Panc1 (cell line): ENCODE measurements around the gene SNORC. TPM values are rescaled to one million over a fixed set of nuclear protein-coding genes. Genes with fewer than 3 reads are reported as not detected.

ENCODE experiments used
- ATAC-seq: fragments of 200-7000 bp; cut with Tn5 transposase; 2 replicates; pipeline ENCODE4 v1.9.1; 2020; ENCODE audit warnings: mild to moderate bottlenecking, moderate library complexity
- BruUV-seq: library from RNA; stranded (reverse); fragments of 400-500 nt; replicated peaks from 2 replicates; lab custom pipeline; 2021; lab: Mats Ljungman, UMichigan
- CTCF ChIA-PET: fragments of 300-600 bp; sonication (Branson Sonifier 250); formaldehyde crosslinking; loops from one replicate; lab custom pipeline; 2022; ENCODE audit warnings: antibody characterized with exemption; lab: Charles Lee
- POLR2A ChIA-PET: fragments of 300-600 bp; sonication (Branson Sonifier 250); formaldehyde crosslinking; loops from one replicate; lab custom pipeline; 2022; ENCODE audit warnings: antibody characterized with exemption; lab: Charles Lee
- DNase-seq: peaks from one replicate; pipeline ENCODE4 v3.0.0-alpha.2; 2010; ENCODE audit warnings: low read depth, low spot score
- H3K27ac ChIP-seq: 2 replicates; pipeline ENCODE4 v1.5.1; 2011; ENCODE audit warnings: mild to moderate bottlenecking, low read length, inconsistent platforms
- H3K27me3 ChIP-seq: fragments of 200-500 bp; sonication (Bioruptor generic); 2 replicates; pipeline ENCODE4 v1.6.0; 2014; ENCODE audit warnings: low read length, inconsistent platforms; ENCODE audit not compliant: control insufficient read depth, insufficient read depth
- H3K36me3 ChIP-seq: fragments of 200-500 bp; sonication (Bioruptor generic); 2 replicates; pipeline ENCODE4 v1.5.1; 2014; ENCODE audit warnings: inconsistent platforms, mild to moderate bottlenecking, low read length, moderate library complexity; ENCODE audit not compliant: control insufficient read depth, insufficient read depth
- H3K4me1 ChIP-seq: 2 replicates; pipeline ENCODE4 v1.5.1; 2011; ENCODE audit warnings: inconsistent platforms, mild to moderate bottlenecking, low read length, moderate library complexity; ENCODE audit not compliant: control insufficient read depth, insufficient read depth
- H3K4me3 ChIP-seq, 2 experiments: 2 replicates each; pipeline ENCODE4 v1.5.1; 2011 to 2012; ENCODE audit warnings: low read depth in 2 of 2, low read length in 2 of 2, mild to moderate bottlenecking in 2 of 2, inconsistent platforms in 1 of 2, moderate library complexity in 1 of 2
- H3K9me3 ChIP-seq: fragments of 200-500 bp; sonication (Bioruptor generic); 2 replicates; pipeline ENCODE4 v1.5.1; 2014; ENCODE audit warnings: low read depth, mild to moderate bottlenecking, inconsistent platforms, low read length, moderate library complexity; ENCODE audit not compliant: control insufficient read depth, insufficient read depth
- POLR2AphosphoS5 ChIP-seq: IDR thresholded peaks from 2 replicates; pipeline ENCODE4 v1.6.1; 2012; ENCODE audit warnings: mild to moderate bottlenecking, low read depth, low read length, moderate library complexity
- SIN3A ChIP-seq: IDR thresholded peaks from 2 replicates; pipeline ENCODE4 v1.6.1; 2012; ENCODE audit warnings: low read depth, mild to moderate bottlenecking, low read length, moderate library complexity, borderline replicate concordance; ENCODE audit not compliant: insufficient read depth
- TCF7L2 ChIP-seq: IDR thresholded peaks from 2 replicates; pipeline ENCODE4 v1.6.1; 2011; ENCODE audit warnings: mild to moderate bottlenecking, low read depth, low read length, inconsistent platforms
- in situ Hi-C: cut with HindIII; loops from 2 replicates; pipeline ENCODE4 v1.10.0; 2016; ENCODE audit warnings: low sequenced_read_pairs, low pct_unique_long_range_greater_than_20kb
- intact Hi-C: fragments of 100-400 bp; cut with micrococcal nuclease; formaldehyde crosslinking; loops from one replicate; pipeline ENCODE4 v1.10.0; 2022; ENCODE audit not compliant: unreplicated experiment
- total RNA-seq: library from RNA; stranded (reverse); gene quantifications from one replicate; pipeline ENCODE4 v1.2.1, GENCODE V29; 2021; ENCODE audit not compliant: unreplicated experiment
- TF ChIP-seq, protein P1 (sequence below): fragments of 450-650 bp; IDR thresholded peaks from 2 replicates; pipeline ENCODE4 v1.5.1; 2017; ENCODE audit warnings: mild to moderate bottlenecking
- TF ChIP-seq, protein P2 (sequence below), 2 experiments: IDR thresholded peaks; 2 replicates each; pipeline ENCODE4 v1.6.1; 2011 to 2012; ENCODE audit warnings: low read depth in 2 of 2, control low read depth in 1 of 2, low read length in 1 of 2, mild to moderate bottlenecking in 1 of 2, moderate library complexity in 1 of 2; ENCODE audit not compliant: insufficient read depth in 1 of 2

The SNORC gene
- total RNA-seq, 1 experiment from 2014 or later, result 6.8 TPM

DNA sequence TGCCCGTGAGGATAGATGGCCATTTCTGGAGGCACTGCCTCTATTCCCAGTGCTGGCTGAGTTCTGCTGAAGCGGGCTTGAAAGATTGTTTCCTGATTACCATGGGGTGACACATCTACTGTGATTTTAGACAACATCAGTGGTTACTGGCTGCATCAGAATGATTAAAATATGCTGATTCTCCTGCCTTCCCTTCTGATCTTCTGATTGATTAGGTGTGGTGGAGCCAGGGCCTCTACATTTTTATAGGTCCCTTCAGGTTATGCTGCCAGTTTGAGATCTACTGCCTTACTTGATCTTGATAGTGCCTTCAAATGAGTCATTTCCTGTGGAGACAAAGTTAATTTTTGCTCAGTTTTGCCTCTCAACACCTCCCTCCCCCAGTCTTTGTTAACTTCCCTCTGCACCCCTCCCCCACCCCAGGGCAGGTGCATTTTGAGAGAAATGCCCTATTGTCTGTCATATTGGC, 31.6 kb upstream of the SNORC start:
- H3K4me3 ChIP-seq, result no peak overlapping the region
- H3K27me3 ChIP-seq, result no peaks in the 10 kb centered on the region
- H3K36me3 ChIP-seq, result peaks cover 20% of the 10 kb centered on the region
- in situ Hi-C loops (no loop called here), intact Hi-C loops (no loop called here)
- 0 out of 2 replicates have a peak overlapping the region, but pooled peaks have one; percentile 44 for H3K27ac ChIP-seq
- DNase-seq (no peak), ATAC-seq (peak; percentile 75)
- POLR2A ChIA-PET, result interaction anchor here (0.6 kb wide), 1 partner anchor 189 kb away, joined by 7 read pairs; no protein-coding TSS in a partner anchor
- CTCF ChIA-PET, result no interaction called here
- no TSS peak for BruUV-seq
- H3K9me3 ChIP-seq, result no peaks in the 10 kb centered on the region
- H3K4me1 ChIP-seq, result peaks cover 14% of the 10 kb centered on the region
- TF ChIP-seq, protein P1, sequence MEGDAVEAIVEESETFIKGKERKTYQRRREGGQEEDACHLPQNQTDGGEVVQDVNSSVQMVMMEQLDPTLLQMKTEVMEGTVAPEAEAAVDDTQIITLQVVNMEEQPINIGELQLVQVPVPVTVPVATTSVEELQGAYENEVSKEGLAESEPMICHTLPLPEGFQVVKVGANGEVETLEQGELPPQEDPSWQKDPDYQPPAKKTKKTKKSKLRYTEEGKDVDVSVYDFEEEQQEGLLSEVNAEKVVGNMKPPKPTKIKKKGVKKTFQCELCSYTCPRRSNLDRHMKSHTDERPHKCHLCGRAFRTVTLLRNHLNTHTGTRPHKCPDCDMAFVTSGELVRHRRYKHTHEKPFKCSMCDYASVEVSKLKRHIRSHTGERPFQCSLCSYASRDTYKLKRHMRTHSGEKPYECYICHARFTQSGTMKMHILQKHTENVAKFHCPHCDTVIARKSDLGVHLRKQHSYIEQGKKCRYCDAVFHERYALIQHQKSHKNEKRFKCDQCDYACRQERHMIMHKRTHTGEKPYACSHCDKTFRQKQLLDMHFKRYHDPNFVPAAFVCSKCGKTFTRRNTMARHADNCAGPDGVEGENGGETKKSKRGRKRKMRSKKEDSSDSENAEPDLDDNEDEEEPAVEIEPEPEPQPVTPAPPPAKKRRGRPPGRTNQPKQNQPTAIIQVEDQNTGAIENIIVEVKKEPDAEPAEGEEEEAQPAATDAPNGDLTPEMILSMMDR, result no peak
- TF ChIP-seq POLR2AphosphoS5 (no peak), SIN3A (no peak), TCF7L2 (no peak)
- TF ChIP-seq, protein P2, sequence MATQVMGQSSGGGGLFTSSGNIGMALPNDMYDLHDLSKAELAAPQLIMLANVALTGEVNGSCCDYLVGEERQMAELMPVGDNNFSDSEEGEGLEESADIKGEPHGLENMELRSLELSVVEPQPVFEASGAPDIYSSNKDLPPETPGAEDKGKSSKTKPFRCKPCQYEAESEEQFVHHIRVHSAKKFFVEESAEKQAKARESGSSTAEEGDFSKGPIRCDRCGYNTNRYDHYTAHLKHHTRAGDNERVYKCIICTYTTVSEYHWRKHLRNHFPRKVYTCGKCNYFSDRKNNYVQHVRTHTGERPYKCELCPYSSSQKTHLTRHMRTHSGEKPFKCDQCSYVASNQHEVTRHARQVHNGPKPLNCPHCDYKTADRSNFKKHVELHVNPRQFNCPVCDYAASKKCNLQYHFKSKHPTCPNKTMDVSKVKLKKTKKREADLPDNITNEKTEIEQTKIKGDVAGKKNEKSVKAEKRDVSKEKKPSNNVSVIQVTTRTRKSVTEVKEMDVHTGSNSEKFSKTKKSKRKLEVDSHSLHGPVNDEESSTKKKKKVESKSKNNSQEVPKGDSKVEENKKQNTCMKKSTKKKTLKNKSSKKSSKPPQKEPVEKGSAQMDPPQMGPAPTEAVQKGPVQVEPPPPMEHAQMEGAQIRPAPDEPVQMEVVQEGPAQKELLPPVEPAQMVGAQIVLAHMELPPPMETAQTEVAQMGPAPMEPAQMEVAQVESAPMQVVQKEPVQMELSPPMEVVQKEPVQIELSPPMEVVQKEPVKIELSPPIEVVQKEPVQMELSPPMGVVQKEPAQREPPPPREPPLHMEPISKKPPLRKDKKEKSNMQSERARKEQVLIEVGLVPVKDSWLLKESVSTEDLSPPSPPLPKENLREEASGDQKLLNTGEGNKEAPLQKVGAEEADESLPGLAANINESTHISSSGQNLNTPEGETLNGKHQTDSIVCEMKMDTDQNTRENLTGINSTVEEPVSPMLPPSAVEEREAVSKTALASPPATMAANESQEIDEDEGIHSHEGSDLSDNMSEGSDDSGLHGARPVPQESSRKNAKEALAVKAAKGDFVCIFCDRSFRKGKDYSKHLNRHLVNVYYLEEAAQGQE (IDR thresholded peaks at IDR 0.05; ENCODE audit: insufficient read depth in 1 of 2, low read depth in 2 of 2, low read length in 1 of 2), result no peak

DNA sequence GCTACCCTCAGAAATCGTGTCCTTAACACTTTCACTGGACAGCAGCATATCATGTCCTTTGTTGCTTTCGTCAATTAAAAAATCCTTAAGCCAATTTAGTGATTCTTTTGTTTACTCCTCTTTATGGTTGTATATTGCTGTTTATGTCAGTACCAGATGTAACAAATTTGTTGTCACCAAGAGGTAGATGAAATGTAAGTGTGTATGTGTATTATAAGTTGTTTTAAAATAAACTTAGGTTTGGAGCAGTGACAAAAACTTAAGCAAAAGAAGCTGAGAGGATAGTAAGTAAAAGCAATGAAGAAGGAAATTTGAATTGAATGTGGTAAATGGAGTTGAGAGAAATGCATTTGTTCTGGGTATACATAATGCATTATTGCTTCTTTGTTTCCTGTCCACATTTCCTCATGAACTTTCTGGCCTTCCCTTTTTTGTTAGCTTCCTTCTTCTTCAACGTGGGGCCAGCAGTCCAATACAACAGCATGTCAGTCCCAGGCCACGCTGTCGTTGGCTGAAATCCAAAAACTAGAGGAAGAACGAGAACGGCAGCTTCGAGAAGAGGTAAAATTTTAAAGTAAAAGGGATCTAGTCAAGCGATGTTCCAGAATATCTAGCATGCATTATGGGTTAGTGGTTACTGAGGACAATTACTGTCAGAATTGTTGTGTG, 30.5 kb upstream of the SNORC start:
- intact Hi-C loops, result no loop called here
- CTCF ChIA-PET, result no interaction called here
- POLR2A ChIA-PET, result no interaction called here

More for the DNA sequence above, 30.5 kb upstream of the SNORC start:
- H3K4me1 ChIP-seq, result peaks cover 14% of the 10 kb centered on the region
- no peaks in the 10 kb centered on the region for H3K9me3 ChIP-seq
- no peaks in the 10 kb centered on the region for H3K27me3 ChIP-seq
- BruUV-seq, result no TSS peak
- DNase-seq, result no peak
- no peak overlapping the region for H3K27ac ChIP-seq
- no peak overlapping the region for H3K4me3 ChIP-seq
- no peak for ATAC-seq
- in situ Hi-C loops, result no loop called here
- no peak for TF ChIP-seq TCF7L2
- no peak for TF ChIP-seq POLR2AphosphoS5
- TF ChIP-seq, protein P2 (IDR thresholded peaks at IDR 0.05; ENCODE audit: insufficient read depth in 1 of 2, low read depth in 2 of 2, low read length in 1 of 2), result no peak
- TF ChIP-seq, protein P1, result no peak
- no peak for TF ChIP-seq SIN3A
- H3K36me3 ChIP-seq, result peaks cover 29% of the 10 kb centered on the region
